ENCODE measurements around the gene UCK1.

GRCh38 chr9:131492070-131492469, 39.0 kb downstream of the UCK1 start:
- TF ChIP-seq POLR2A (IDR thresholded peaks at IDR 0.05; ENCODE audit: low read depth, low read length) = no peak
- TF ChIP-seq TAF1 (IDR thresholded peaks at IDR 0.05; ENCODE audit: low read depth, low read length) = no peak
- TF ChIP-seq POLR2AphosphoS5 (IDR thresholded peaks at IDR 0.05; ENCODE audit: low read depth, low read length) = no peak
- no peak for TF ChIP-seq SPI1 (IDR thresholded peaks at IDR 0.05; ENCODE audit: low read depth, low read length)
- TF ChIP-seq PAX5 (IDR thresholded peaks at IDR 0.05; ENCODE audit: insufficient read depth, low read length, severe bottlenecking) = no peak
- no peak for TF ChIP-seq POU2F2 (IDR thresholded peaks at IDR 0.05; ENCODE audit: low read depth, low read length)

Measured in GM12891 (cell line).